Mammary epithelial cell (primary cell): ENCODE measurements around the gene LDHAL6B.

Source experiments
- EZH2 ChIP-seq: IDR thresholded peaks from 2 replicates; pipeline ENCODE4 v1.6.1; 2012; ENCODE audit warnings: low read length, inconsistent platforms, borderline replicate concordance
- TF ChIP-seq, protein P1 (sequence below), 2 donors: IDR thresholded peaks in 1 of 2; conservative IDR thresholded peaks in 1 of 2; 2 replicates each; pipeline ENCODE4 v1.5.1; 2011 to 2012; ENCODE audit warnings: inconsistent platforms in 2 of 2, low read length in 2 of 2, mild to moderate bottlenecking in 2 of 2, control low read depth in 1 of 2, low read depth in 1 of 2; ENCODE audit not compliant: insufficient read depth in 1 of 2; ENCODE audit errors: extremely low read depth in 1 of 2

DNA sequence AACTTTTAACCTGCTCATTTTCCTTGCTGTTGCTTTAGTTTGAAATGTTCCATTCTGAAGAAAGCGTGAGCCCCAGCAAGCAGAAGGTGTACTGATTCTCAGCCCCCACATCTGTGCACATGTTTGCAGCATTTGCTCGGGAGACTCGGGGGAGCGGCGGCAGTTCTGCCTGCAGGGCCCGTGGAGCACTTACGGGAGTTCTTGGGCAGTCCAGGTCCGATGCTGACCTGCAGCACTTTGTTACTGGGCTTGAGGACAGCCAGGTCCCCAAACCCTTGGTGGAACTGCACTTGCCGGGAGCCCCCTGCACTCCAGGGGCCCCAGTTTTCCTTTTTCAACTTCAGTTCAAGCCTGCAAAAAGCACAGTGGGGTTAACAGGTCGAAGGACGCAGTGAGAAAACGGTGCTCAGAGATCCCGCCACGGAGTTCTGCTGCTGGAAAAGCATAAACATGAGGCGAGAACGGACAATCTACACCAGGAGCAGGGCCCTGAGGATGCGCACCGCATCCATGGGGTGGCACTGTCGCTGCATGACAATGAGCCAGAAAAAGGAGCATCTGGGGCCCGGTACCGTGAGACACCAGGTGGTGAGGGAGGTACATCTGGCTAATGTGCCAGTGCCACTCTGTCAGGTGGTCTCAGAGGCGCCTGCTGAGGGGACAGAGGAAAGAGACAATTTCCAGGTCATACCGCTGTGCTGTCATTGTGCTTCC is 45.6 kb upstream of the LDHAL6B start:
- TF ChIP-seq, protein P1, sequence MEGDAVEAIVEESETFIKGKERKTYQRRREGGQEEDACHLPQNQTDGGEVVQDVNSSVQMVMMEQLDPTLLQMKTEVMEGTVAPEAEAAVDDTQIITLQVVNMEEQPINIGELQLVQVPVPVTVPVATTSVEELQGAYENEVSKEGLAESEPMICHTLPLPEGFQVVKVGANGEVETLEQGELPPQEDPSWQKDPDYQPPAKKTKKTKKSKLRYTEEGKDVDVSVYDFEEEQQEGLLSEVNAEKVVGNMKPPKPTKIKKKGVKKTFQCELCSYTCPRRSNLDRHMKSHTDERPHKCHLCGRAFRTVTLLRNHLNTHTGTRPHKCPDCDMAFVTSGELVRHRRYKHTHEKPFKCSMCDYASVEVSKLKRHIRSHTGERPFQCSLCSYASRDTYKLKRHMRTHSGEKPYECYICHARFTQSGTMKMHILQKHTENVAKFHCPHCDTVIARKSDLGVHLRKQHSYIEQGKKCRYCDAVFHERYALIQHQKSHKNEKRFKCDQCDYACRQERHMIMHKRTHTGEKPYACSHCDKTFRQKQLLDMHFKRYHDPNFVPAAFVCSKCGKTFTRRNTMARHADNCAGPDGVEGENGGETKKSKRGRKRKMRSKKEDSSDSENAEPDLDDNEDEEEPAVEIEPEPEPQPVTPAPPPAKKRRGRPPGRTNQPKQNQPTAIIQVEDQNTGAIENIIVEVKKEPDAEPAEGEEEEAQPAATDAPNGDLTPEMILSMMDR (conservative IDR thresholded peaks at IDR 0.05 in 1 of 2, IDR thresholded peaks at IDR 0.05 in 1 of 2; ENCODE audit: extremely low read depth in 1 of 2, insufficient read depth in 1 of 2, low read depth in 1 of 2, low read length in 2 of 2): peak; percentile 34 to 49
- TF ChIP-seq EZH2: no peak
